HG03354 (cell line): Measurements from ENCODE around the gene LRCOL1.

Source experiments
- ATAC-seq: cut with Tn5 transposase; IDR thresholded peaks from one replicate; pipeline ENCODE4 v1.9.1; 2021; ENCODE audit warnings: mild to moderate bottlenecking; ENCODE audit not compliant: unreplicated experiment, poor library complexity, severe bottlenecking

LRCOL1 gene

DNA sequence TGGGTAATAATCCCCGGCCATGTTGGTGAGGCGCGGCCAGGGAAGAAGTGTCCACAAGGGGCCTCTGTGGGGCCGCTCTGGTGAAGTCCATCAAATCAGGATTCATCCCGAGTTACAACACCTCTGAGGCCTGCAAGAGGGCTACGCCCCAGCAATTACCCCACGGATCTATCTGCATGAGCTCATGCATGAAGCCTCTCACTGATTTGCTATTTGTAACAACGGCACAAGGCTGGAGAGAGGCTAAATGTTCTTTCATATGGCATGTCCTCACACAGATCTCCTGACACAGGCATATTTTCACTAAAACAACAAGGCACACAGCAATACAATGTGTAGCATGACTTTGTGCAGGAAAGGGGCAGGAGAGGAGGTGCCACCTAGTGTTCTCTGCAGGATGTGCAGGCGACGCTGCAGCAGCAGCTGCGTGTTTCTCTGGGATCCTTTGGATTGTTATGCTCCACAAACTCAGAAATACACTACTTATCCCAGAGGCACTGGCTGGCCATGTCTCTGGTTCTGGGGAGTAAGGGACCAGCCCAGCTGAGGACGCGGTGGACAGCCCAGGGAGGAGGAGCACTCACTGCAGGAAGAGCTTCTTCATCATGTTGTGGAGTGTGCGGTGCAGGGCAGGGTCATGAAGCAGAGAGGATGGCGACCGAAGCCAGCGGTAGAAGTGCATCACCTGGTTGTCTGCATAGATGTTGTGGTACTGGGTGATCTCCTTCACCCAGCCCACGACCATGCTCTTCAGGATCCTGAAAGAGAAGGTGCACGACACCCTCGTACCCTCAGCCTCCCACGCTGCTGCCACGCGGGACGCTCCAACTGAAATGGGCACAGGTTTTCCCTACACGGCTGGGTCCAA, 28.4 kb upstream of the LRCOL1 start:
- ATAC-seq: no peak

DNA sequence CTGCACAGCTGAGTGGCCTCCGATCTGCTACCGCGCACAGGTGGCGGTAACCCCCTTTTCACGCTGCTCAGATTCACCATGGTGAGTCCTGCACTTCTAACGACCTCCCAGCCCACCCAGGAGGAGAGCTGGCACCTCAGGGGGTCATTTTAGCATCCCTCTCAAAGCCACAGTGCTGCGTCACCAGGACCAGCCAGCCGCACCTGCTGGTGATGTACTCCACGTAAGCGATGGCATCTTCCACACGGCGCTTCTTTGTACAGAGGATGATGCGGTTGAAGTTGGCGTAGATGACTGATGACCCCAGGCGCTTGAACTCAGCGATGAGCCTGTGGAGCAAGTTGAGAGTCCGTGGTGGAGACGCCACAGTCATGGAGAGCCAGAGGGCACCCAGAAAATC, 27.4 kb upstream of the LRCOL1 start:
- no peak for ATAC-seq

GRCh38 chr12:132635076-132635955, 24.9 kb upstream of the LRCOL1 start:
- no peak for ATAC-seq

DNA sequence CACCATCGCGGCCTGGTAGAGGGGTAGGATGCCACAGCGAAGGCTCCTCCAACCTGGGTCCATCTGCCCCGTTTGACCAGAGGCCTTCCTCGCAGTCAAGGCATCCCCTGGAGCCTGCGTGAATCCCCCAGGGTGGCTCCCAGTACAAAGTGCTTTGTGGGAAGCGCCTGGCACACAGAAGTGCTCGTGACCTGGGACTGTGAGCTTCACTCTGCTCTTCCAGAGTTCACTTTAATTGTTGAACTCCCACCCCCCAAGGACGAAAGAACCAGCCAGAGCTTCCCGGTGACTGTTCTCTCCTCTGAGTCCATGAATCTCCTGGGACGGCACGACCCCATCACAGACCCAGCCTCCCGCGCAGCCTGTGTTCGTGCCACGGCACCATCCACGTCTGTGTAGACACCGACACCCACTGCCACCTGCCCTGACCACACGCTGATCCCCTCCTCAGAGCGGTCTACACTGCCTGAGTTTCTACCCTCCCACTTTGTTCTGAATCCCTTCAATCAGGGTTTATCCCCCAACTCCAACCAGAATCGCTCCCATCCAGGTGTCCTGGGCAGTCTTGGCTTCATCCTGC, 24.1 kb upstream of the LRCOL1 start:
- ATAC-seq: no peak

DNA sequence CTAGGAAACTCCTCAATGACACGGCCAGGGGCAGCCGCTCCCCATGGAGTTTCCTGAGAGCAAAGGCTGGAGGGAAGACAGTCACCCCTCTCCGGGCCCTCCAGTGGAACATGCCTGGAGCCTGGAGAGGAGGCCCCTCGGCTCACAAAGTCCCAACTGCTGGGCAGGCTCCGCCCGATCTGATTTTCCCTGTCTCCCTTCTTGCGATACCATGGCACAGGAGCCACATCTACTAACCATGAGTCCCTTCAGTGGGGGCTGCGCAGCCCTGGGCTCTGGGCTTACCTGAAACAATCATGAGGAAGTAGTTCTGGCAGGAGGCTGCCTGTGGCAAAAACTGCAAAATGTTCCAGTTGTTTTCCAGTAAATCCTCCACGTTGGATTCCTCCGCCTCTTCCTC, 23.5 kb upstream of the LRCOL1 start:
- no peak for ATAC-seq

DNA sequence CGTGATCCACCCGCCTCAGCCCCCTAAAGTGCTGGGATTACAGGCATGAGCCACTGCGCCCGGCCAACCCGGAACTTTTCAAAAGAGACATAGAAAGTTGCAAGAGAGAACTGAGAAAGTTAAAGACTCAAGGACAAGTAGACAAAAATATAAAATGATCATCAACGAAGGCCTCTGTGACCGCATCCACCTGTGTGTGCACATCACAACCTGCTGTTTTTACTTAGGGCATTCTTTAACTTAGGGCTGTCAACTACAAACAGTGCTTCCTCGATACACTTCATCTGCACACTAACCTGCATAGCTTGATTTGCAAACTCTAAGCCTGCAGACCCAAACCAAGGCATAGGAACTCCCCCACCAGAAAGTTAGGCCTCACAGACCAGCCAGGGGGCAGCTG, 23.0 kb upstream of the LRCOL1 start:
- ATAC-seq: no peak

DNA sequence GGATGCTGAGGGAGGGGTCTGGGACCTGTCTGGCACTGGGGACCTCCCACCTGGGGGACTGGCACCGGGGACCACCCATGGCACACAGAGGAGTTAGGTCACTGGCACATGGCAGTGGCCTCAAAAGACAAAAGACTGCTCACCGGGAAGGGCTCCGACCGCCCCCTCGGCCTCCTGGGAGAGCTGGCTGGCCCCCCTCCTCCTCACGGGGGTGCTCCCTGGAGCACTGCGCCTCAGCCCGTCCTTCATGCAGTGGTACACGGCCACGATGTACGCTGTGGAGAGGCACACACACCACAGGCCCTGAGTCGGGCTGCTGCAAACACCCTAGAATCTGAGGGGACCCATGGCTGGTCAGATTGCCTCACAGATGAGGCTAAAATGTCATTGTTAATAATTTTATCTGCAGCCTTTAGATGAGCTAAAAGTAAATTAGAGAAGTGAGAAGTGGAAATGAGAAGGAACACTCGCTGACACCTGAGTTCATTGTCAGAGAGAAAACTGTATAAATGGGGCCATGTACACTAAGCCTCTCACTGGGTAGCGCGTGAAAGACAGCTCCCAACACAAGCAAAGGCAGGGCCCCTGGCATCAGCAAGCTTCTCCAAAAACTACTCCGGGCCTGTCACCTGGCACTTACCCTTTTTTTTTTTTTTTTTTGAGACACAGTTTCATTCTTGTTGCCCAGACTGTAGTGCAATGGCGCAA, 22.3 kb upstream of the LRCOL1 start:
- ATAC-seq: no peak

- ATAC-seq: no peak
Measured at GRCh38 chr12:132631666-132632065, 21.3 kb upstream of the LRCOL1 start.

DNA sequence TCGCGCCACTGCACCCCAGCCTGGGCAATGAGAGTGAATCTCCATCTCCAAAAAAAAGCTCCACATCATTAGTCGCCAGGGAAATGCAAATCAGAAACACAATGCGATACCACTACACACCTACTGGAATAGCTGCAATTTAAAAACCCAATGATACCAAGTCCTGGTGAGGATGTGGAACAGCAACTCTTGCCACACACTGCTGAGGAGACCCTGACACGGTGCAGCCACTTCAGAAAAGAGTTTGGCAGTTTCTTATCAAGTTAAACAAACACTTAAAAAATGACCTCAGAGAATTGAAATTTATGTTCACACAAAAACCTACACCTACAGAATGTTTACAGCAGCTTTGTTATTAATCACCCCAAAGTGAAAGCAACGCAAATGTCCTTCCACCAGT, 20.3 kb upstream of the LRCOL1 start:
- ATAC-seq: no peak

DNA sequence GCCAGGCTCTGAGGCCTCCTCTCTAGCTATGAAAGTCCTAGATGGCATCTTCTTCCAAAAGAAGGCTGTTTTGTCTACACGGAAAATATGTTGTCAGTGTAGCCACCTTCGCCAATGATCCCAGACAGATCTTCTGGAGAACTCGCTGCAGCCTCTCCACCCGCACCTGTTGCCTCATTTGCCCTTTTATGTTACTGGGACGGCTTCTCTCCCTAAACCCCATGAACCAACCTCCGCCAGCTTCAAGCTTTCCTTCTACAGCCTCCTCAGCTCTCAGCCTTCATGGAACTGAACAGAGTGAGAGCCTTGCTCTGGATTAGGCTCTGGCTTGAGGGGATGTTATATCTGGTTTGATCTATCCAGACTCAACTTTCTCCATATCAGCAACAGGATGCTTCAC, 18.9 kb upstream of the LRCOL1 start:
- ATAC-seq: no peak

DNA sequence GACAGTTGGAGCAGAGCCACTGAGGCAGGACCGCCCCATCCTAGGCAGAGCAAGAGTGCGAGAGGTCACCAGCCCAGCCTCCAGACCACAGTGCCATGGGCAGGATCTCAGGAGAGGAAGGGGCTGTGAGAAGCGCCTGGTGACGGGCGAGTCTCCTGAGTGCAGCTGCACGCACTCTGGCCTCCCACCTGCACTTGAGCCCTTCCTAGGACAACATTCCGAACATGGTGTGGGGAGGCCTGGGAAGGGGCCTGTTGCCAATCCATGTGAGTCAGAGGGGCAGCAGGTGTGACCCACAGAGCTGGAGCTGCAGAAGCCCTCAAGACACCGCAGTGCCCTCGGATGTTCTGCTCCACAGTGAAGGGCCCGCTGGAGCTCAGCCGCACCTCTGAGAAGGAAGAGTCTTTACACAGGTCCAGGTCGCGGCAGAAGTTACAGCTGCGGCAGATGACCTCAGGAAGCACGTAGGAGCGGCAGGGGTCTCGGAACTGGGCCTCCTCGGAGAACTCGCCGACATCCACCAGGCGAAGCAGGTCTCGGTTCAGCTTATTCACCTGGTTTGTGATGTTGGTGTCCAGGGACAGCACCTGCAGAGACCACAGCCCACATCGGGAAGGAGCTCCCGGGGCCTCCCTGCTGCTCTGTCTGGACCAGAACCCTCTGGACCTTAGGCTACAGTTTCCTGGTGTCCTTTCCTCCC, 15.5 kb upstream of the LRCOL1 start:
- no peak for ATAC-seq

- no peak for ATAC-seq
Measured at GRCh38 chr12:132624910-132625630, 14.7 kb upstream of the LRCOL1 start.

DNA sequence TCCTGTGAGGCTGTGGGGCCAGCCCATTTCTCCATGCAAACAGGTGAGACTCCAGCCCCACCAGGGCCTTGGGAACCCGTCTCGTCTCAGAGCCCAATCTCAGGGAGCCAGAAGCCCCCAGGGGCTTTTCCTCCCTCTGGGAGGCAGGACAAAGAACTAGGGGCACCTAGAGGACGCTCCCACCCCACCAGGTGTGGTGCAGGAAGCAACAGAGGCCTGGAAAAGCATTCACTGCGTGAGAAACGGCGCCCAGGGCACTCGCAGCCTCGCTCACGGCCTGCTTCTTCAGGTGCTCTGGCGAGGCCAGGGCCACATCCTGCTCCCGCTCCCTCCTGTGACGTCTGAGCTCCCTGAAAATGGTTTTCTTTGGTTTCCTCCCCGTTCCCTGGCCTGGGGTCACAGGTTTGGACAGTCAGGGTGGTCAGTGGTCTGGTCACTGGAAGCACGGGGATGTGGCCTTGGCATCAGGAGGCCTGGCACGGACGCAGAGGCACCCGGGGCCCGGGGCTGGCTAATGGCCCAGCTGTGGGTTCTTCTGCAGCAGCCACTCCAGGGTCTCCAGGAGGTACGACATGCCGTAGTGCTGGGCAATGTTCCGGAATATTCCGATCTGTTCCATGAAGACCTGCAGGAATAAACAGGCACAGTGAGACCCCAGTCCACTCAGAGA, 13.9 kb upstream of the LRCOL1 start:
- ATAC-seq: no peak

GRCh38 chr12:132623072-132623869, 12.9 kb upstream of the LRCOL1 start:
- ATAC-seq: no peak

- ATAC-seq: no peak
Measured at GRCh38 chr12:132622437-132623071, 12.2 kb upstream of the LRCOL1 start.

DNA sequence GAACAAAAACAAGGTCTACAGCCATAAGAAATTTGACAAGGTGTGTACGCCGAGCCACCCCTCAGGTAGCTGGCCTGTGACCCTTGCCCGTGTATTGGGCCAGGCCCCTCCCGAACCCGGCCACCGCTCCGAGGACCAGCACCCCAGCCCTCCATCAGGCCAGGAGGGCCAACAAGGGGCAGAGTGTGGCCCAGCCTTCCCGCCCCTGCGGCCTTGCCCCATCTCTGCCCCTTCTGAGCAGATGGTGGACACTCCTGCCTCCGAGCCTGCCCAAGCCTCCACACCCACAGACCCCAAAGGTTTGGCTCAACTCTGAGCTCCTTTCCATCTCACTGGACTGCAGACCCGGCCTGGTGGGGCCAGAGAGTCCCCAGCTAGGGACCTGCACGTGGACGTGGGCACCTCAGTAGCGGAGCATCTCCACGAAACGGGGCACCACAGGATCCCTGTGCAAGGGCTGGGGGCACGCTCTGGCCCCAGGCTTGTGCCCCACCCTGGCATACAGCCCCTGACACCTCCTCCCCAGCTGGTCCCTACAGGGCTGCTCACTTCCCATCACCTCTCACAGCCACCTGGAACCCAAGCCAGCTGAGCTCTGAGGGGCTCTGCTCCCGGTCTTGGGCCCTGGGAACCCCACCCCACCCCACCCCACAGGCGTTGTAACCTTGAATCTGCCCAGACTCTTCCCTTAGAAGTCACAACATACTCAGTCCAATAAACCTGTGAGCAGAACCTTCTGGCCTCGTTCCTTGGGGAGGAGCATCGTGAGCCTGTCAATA, 11.5 kb upstream of the LRCOL1 start:
- no peak for ATAC-seq
